NCI-H2107 treated with DMSO at 0.1 percent for 48 hours (cell line): ENCODE results near the gene HSD17B4.
"Not testable (repeated sequence)": the region's sequence is repeated elsewhere in the genome, so short reads cannot be mapped to it uniquely, and the experiment has no call there.

Experiments used
- DNase-seq: peaks from one replicate; lab custom pipeline; 2025; ENCODE audit not compliant: unreplicated experiment; lab: John Stamatoyannopoulos, UW

Gene HSD17B4

DNA sequence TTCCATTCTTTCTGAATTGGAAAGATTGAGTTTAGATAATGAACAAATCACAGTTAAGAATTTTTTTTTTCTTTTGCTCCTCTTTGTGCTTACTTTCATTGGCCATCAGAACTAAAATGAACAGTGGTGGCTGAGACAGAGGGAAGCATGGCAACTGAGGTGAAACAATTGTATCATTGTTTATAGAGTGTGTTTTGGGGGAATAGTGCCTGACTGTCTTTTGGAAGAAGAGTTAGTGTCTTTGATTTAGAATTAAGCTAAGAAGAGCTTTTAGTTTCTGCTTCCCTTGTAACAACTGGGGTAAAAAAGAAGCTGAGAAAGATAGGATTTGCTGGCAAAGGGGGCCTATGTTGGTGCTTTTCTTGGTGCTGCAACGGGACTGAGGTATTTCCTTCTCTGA, 24.0 kb downstream of the HSD17B4 start:
- no peak for DNase-seq

DNA sequence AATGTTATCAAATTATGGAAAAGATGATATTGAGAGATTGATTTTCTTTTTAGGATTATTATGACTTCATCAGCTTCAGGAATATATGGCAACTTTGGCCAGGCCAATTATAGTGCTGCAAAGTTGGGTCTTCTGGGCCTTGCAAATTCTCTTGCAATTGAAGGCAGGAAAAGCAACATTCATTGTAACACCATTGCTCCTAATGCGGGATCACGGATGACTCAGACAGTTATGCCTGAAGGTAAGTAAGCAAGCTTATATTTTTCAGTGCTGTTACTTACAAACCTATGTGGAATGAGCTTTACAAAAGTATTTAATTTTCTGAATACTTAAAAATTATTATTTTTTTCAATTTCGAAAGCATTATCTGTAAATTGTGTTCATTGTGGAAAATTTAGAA, 26.5 kb downstream of the HSD17B4 start:
- no peak for DNase-seq

DNA sequence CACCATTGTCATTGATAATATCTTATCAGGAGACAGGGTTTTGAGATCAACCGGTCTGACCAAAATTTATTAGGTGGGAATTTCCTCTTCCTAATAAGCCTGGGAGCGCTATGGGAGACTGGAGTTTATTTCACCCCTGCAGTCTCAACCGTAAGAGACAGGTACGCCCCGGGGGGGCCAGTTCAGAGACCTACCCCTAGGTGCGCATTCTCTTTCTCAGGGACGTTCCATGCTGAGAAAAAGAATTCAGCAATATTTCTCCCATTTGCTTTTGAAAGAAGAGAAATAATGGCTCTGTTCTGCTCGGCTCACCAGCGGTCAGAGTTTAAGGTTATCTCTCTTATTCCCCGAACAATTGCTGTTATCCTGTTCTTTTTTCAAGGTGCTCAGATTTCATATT, 28.3 kb downstream of the HSD17B4 start:
- DNase-seq: not testable (repeated sequence)

DNA sequence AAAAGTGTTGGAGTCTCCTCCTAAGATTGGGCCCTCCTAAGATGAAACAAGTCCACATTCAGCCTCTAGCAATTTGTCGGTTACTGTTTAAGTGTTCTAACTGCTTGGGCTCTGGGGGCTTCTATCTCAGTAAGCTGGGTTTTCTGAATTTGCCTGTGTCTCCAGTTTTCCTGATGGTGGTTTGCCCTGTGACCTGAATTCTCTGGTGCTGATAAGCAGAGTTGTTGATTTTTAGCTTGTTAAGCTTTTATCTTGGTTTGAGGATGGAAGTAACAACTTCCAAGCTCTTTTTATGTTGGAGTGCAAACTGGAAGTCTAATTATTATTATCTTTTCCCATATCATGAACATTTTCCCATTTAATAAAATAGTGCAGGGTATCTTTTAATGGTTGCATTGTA, 30.9 kb downstream of the HSD17B4 start:
- DNase-seq: no peak

DNA sequence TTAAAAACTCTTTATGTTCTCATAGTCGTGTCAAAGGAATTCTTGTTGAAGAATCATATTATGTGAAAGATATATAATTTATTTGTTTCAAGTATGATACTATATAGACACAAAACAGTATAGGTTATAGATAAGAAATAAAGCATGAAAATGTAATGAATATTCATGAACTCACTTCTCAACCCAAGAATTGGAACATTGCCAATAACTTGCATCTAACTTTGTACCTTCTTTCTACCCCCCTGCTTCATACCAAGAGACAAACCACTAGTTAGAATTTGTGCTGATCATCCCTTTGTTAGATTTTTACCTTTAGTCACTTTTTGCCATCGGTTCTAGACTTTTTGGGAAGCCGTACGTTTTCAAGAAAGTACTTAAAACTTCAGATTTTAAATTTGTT, 32.6 kb downstream of the HSD17B4 start:
- no peak for DNase-seq

DNA sequence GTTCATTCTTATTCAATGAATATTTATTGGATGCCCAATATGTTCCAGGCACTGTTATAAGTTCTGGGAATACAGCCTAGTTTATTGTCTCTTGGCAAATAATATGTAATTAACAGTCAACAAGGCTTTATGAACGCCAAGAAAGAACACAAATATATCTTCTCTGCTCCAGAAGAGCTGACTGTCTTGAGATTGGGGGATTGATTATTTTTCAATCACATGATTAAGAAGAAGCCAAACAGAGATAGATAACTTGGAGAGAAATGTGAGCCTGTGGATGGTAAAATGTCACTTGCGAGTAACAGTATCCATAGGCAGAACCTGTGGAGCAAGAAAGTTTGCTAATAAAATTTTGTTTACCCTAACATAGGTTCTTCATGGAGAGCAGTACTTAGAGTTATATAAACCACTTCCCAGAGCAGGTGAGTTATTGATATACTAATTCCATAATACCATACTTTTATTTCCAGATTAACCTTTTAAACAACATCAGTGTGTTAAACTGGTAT, 49.4 kb downstream of the HSD17B4 start:
- no peak for DNase-seq

DNA sequence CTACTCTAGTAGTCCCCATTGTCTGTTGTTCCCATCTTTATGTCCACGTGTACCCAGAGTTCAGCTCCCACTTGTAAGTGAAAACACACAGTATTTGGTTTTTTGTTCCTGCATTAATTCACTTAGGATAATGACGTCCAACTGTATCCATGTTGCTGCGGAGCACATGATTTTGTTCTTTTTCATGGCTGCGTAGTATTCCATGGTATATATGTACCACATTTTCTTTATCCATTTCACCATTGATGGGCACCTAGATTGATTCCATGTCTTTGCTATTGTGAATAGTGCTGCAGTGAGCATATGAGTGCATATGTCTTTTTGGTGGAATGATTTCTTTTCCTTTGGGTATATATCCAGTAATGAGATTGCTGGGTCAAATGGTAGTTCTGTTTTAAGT, 51.6 kb downstream of the HSD17B4 start:
- DNase-seq: not testable (repeated sequence)

DNA sequence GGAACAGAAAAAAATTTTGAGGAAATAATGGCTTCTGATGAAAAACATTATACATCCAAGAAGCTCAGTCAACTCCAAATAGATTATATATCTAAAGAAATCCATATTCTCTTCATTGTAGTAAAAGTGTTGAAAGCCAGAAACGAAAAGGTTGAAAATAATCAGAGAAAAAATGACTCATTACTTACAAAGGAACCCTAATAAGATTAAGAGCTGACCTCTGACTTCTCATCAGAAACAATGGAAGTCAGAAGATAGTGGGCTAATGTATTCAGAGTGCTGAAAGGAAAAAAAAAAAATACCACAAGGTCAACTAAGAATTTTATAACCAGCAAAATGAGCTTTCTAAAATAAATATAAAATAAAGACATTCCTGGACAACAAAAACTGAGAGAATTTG, 60.0 kb downstream of the HSD17B4 start:
- no peak for DNase-seq

DNA sequence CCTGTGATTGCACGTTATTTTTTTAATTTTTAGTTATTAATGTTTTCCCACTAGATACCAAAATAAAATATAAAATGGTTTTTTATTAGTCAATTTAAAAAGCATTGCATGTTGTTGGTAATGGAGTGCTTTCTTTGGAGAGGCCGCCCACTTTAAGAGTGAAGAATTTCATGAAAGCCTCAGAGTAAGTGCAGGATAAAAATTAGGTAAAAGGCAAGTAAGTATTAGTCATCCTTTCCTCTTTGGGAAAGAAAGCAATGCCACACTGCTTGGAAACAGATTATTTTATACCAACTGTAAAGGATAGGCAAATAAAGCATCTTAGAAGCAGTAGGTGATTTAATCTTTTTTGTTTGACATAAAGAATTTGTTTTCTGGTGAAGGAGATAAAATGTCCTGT, 62.9 kb downstream of the HSD17B4 start:
- DNase-seq: no peak

DNA sequence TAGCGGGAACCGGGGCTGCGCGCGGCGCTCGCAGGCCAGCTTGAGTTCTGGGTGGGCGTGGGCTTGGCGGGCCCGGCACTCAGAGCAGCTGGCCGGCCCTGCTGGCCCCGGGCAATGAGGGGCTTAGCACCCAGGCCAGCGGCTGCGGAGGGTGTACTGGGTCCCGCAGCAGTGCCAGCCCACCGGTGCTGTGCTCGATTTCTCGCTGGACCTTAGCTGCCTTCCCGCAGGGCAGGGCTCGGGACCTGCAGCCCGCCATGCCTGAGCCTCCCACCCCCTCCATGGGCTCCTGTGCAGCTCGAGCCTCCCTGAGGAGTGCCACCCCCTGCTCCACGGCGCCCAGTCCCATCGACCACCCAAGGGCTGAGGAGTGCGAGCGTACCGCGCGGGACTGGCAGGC, 64.8 kb downstream of the HSD17B4 start:
- DNase-seq: not testable (repeated sequence)

DNA sequence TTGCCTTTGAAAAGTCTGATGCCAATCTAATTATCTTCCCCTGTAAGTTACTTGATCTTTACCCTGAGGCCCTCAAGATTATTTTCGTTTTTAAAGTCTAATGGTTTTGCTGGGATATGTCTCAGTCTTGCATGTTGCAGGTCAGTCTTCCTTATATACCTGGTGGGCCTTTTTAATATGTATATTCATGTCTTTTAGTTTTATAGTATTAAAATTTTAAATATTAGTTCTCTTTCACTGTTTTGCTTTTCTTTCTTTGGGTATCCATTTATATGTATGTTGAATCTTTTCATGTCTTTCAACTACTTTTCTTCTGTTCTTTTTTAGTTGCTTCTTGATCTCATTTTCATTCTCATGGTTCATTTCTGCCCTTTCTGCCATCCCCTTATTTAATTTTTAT, 68.9 kb downstream of the HSD17B4 start:
- DNase-seq: no peak

DNA sequence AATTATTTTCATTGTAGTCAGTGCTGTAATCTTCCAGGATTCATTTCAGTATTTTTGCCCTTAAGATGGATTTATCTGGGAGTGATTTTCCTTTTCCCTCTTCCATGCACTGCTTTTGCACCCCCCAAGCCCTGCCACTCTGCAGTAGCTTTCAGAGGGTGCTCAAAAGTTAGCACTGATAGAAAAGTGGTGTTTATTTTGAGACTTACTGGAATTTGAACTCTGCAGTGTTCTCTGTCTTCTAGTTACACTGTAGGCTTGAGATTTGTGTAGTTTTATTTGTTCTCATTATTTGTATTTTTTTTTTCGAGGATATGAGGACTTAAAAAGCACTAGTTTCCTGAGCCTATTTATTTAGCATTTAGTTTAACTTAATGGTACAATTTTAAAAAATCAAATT, 70.5 kb downstream of the HSD17B4 start:
- no peak for DNase-seq

DNA sequence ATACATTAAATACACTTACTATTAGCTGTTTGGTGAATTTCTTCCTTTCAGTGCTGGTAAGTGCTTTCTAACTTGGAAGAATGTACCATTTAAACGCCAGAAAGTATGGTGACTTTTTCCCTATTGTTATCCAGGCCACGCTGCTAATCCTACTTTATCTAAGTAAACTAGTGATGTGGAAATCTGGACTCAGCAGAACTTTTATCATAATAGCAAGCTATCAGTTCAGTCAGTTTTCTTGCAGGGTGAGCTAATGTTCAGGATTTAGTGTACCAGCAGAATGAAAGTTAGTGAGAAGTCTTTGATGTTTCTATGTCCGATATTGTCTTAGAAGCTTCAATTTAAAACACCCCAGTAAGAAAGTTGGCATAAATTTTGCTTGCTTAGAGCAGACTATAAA, 72.2 kb downstream of the HSD17B4 start:
- DNase-seq: no peak

DNA sequence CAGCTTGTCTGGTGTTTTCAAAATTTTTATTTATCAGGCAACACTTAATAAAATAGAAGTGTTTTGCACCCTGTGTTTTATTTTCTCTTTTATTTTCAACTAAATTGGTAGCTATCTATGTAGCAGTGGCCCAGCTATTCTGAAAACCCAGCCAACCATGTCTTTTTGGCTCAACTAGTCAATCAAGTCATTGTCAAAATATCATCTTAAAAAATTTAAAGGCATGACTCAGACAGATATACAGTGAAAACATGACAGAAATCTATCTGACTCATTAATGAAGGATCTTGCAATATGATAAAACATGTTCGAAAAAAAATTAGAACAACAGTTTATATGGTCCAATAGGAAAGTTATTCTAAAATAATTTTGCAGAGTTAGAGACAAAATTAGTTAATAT, 75.1 kb downstream of the HSD17B4 start:
- no peak for DNase-seq

DNA sequence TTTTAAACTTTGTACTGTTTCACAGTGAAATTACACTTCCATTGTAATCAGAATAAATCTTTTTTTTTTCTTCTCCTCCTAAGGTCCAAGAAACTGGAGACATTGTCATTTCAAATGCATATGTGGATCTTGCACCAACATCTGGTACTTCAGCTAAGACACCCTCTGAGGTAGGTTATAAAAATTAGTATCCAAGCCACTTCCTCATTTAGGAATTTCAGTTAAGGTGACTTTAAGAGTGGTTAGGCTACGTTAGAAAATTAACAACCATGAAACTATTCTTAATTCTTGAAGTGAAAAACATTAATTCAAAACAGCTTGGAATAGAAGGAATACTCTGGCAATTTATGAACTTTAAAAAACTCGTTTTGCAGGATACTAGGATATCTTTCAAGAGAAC, 77.5 kb downstream of the HSD17B4 start:
- no peak for DNase-seq

DNA sequence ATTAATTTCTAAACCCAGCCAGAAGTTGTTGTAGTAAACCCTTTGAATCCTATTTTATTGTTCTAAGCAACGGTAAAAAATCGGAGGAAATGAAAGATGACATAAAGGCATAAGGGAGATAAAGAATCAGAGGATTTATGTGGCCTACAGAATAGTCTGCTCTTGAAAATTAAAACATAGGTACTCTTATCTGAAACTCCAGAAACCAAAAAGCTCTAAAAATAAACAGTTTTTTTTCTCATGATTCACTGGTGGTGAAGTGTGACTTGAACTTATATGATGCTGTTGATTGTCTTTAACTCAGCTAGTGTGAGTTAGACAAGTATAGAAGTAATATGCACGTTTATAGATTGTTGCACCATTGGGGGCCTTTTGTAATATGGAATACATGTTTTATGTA, 80.3 kb downstream of the HSD17B4 start:
- DNase-seq: no peak

DNA sequence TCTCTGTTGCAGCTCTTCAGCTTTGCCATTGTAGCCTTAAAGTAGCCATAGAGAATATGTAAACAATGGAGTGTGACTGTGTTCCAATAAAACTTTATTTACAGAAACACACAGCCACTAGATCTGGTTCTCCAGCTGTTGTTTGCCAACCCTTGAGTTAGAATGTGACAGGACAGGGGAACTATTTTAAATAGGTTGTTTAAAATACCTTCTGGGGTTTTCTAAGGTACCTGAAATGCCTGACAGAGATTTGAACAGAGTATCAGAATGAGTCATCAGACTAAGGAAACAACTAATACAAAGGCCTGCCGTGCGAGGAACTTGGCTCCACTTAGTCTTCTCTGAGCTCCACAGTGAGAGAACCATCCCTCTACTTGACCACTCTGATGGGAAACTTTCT, 85.4 kb downstream of the HSD17B4 start:
- DNase-seq: no peak

DNA sequence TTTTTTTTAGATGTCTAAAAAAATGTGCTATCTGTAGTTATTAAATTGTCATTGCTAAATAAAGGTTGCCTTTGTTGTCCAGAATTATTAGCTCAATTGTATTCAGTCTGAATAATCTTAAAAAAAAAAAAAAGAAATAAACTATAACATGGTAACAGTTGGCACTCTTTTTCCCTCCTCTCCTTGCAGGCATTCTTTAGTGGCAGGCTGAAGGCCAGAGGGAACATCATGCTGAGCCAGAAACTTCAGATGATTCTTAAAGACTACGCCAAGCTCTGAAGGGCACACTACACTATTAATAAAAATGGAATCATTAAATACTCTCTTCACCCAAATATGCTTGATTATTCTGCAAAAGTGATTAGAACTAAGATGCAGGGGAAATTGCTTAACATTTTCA, 89.4 kb downstream of the HSD17B4 start:
- no peak for DNase-seq

DNA sequence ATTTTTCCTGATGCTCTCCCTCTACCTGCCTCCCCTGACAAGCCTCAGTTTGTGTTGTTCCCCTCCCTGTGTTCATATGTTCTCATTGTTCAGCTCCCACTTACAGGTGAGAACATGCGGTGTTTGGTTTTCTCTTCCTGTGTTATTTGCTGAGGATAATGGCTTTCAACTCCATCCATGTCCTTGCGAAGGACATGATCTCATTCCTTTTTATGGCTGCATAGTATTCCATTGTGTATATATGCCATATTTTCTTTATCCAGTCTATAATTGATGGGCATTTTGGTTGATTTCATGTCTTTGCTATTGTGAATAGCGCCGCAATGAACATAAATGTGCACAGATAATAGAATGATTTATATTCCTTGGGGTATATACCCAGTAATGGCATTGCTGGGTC, 99.5 kb downstream of the HSD17B4 start:
- DNase-seq: no peak

DNA sequence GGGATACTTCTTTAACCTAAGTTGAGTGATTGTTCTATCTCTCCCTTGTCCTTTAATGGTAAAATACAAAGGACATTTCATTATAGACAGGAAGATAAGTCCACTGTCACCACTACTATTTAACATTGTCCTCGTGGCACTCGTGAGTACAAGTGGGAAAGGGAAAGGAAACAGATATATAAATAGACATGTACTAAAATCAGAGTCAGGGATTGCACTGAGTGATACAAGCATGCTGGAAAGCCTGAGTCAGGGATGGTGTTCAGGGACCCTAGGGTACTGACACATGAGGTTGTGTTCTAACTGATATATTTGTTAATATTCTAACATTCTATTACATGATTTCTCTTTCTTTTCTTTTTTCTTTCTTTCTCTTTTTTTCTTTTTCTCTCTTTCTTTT, 102.3 kb downstream of the HSD17B4 start:
- DNase-seq: no peak

DNA sequence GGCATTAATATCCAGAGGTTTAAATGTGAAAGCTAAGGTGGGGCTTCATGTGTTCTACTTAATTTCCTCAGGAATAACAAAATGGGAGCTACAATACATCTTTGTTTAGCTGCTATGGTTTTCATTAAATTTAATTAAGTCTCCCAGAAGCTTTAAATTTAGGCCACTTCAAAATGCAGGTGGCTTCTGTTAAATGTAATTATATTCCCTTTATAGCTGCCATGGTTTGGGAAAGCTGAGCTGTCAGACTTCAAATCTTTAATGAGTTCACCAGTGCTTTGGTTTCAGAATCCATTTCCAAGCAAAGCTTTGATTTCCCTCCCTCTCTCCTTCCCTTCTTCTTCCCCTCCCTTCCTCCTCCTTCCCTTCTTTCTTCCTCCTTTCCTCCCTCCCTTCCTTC, 118.6 kb downstream of the HSD17B4 start:
- DNase-seq: no peak

DNA sequence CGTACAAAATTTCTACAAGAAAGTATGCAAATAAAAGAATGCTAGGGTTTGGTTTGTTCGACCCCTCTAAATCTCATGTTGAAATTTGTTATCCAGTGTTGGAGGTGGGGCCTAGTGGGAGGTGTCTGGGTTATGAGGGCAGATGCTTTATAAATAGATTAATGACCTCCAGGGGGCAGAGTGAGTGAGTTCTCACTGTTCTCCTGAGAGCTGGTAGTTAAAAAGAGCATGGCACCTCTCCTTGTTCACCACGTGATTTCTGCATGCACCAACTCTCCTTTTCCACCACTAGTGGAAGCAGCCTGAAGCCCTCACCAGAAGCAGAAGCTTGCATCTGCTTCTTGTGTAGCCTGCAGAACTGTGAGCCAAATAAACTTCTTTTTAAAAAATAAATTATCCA, 126.6 kb downstream of the HSD17B4 start:
- no peak for DNase-seq

DNA sequence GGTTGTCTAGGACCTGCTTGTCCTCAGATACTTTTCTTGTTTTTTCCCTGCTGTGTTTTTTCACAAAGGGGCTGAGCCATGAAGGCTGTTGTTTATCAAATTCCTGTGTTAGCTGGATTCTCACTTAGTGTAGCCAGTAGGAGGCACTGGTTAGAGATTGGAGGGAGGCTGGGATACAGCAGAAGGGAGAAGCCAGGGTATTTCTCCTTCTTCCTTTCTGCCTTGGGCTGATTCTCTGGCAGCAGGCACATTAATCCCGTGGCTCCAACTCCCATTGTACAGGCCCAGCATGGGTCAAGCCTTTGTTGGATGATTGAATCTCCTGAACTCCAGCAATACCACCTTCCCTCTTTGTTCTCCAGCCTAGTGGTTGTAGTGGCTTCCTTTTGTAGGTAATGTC, 130.7 kb downstream of the HSD17B4 start:
- DNase-seq: no peak

DNA sequence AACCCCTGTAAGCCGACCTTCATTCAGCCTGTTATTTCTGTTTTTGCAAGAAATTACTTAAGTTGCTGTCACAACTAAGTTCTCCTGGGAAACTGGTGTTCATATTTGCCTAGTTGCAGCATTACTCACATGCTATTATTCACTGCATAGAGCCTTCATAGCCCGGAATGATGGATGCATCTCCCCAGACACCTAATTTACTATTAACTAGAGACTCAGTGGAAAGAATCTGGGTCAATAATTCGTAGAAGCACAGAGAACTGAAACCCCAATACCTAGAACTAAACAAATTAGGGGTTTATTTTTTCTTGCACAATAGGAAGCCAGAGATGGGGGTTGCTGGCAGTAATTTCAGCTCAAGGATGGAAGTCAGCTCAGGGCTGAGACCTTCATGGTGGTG, 131.4 kb downstream of the HSD17B4 start:
- no peak for DNase-seq
